Testis (tissue), 2 donors: ENCODE data around the gene TGM3.

Experiments used
- CTCF ChIP-seq, 3 experiments: fragments of 450-650 bp in 2 of 3; fragments of 200-600 bp in 1 of 3; sonication (generic) in 1 of 3; IDR thresholded peaks; one replicate each; pipeline ENCODE4 v1.5.1; 2016 to 2019; ENCODE audit warnings: antibody characterized with exemption in 3 of 3, mild to moderate bottlenecking in 2 of 3, moderate library complexity in 1 of 3
- POLR2A ChIP-seq: fragments of 450-650 bp; IDR thresholded peaks from one replicate; pipeline ENCODE4 v1.6.1; 2017; ENCODE audit warnings: antibody characterized with exemption, mild to moderate bottlenecking, moderate library complexity

DNA sequence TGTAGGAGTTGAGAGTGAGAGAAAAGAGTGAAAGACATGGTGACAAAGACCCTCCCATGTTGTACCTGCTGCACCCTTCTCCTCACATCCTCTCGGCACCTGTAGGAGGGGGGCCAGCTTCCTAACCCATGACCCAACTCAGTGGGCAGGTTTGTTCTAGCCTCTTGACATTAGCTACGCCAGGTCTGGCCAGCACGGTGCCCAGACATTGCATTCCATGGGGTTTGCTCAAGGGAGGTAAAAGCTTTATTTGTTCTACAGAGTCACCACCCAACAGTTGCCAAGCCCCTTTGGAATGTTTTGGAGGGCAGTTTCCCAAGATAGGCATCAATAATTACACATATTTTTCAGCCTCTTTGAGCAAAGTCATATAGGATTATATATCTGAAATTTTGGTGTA is 62.2 kb downstream of the TGM3 start:
- TF ChIP-seq CTCF (IDR thresholded peaks at IDR 0.05), result no peak
- TF ChIP-seq POLR2A, result no peak
